VCaP (cell line): Measurements from ENCODE around the gene CCR1.
"Not testable (repeated sequence)": the region's sequence is repeated elsewhere in the genome, so short reads cannot be mapped to it uniquely, and the experiment has no call there.

ENCODE experiments used
- H3K27ac ChIP-seq: fragments of 450-650 bp; 2 replicates; pipeline ENCODE4 v1.5.1; 2017
- CTCF ChIP-seq: fragments of 450-650 bp; conservative IDR thresholded peaks from 2 replicates; pipeline ENCODE4 v1.5.1; 2017; ENCODE audit warnings: mild to moderate bottlenecking, moderate library complexity

The CCR1 gene

GRCh38 chr3:46163556-46164041, 44.5 kb downstream of the CCR1 start:
- TF ChIP-seq CTCF, result no peak
- no peak overlapping the region for H3K27ac ChIP-seq

- no peak overlapping the region for H3K27ac ChIP-seq
- no peak for TF ChIP-seq CTCF
These were observed 45.0 kb downstream of the CCR1 start for GRCh38 chr3:46162975-46163555.

- not testable (repeated sequence) for H3K27ac ChIP-seq
These were observed 50.4 kb downstream of the CCR1 start for GRCh38 chr3:46157685-46158084.

GRCh38 chr3:46154311-46154710, 53.8 kb downstream of the CCR1 start:
- no peak overlapping the region for H3K27ac ChIP-seq
- no peak for TF ChIP-seq CTCF
